22Rv1 (cell line): ENCODE results near the gene CCDC154.

ENCODE experiments used
- ZFX ChIP-seq: fragments of 450-650 bp; IDR thresholded peaks from 2 replicates; pipeline ENCODE4 v1.6.1; 2017; ENCODE audit warnings: antibody characterized with exemption, borderline replicate concordance
- TF ChIP-seq, protein P1 (sequence below): fragments of 450-650 bp; IDR thresholded peaks from 2 replicates; pipeline ENCODE4 v1.5.1; 2017; ENCODE audit warnings: mild to moderate bottlenecking

- TF ChIP-seq, protein P1, sequence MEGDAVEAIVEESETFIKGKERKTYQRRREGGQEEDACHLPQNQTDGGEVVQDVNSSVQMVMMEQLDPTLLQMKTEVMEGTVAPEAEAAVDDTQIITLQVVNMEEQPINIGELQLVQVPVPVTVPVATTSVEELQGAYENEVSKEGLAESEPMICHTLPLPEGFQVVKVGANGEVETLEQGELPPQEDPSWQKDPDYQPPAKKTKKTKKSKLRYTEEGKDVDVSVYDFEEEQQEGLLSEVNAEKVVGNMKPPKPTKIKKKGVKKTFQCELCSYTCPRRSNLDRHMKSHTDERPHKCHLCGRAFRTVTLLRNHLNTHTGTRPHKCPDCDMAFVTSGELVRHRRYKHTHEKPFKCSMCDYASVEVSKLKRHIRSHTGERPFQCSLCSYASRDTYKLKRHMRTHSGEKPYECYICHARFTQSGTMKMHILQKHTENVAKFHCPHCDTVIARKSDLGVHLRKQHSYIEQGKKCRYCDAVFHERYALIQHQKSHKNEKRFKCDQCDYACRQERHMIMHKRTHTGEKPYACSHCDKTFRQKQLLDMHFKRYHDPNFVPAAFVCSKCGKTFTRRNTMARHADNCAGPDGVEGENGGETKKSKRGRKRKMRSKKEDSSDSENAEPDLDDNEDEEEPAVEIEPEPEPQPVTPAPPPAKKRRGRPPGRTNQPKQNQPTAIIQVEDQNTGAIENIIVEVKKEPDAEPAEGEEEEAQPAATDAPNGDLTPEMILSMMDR: 0 out of 2 replicates have a peak, but pooled peaks have one; percentile 6
- no peak for TF ChIP-seq ZFX
These were observed 17.5 kb downstream of the CCDC154 start for GRCh38 chr16:1426734-1427471.
